Smooth muscle cell (in vitro differentiated cells): ENCODE results near the gene DPM3. TPM values are rescaled to one million over a fixed set of nuclear protein-coding genes. Genes with fewer than 3 reads are reported as not detected.

Experiments used
- DNase-seq: peaks from one replicate; lab custom pipeline; 2025; ENCODE audit not compliant: unreplicated experiment; lab: John Stamatoyannopoulos, UW
- H2AFZ ChIP-seq: fragments of 200-600 bp; sonication (generic); 2 replicates; pipeline ENCODE4 v1.6.0; 2016; ENCODE audit warnings: antibody characterized with exemption, low read depth, mild to moderate bottlenecking
- H3F3A ChIP-seq: fragments of 200-600 bp; sonication (generic); 2 replicates; pipeline ENCODE4 v1.6.0; 2017; ENCODE audit warnings: antibody characterized with exemption, low read depth
- H3K27ac ChIP-seq: fragments of 200-600 bp; sonication (generic); 2 replicates; pipeline ENCODE4 v1.5.1; 2016; ENCODE audit warnings: low read depth, mild to moderate bottlenecking
- H3K27me3 ChIP-seq: fragments of 200-600 bp; sonication (generic); 2 replicates; pipeline ENCODE4 v1.6.1; 2016; ENCODE audit warnings: low read depth, mild to moderate bottlenecking
- H3K36me3 ChIP-seq: fragments of 200-600 bp; sonication (generic); 2 replicates; pipeline ENCODE4 v1.5.1; 2016; ENCODE audit warnings: low read depth
- H3K4me1 ChIP-seq: fragments of 200-600 bp; sonication (generic); 2 replicates; pipeline ENCODE4 v1.5.1; 2016; ENCODE audit warnings: low read depth
- H3K4me2 ChIP-seq: fragments of 200-600 bp; sonication (generic); 2 replicates; pipeline ENCODE4 v1.6.0; 2016; ENCODE audit warnings: mild to moderate bottlenecking
- H3K4me3 ChIP-seq: fragments of 200-600 bp; sonication (generic); 2 replicates; pipeline ENCODE4 v1.5.1; 2016; ENCODE audit warnings: mild to moderate bottlenecking
- H3K79me2 ChIP-seq: fragments of 200-600 bp; sonication (generic); 2 replicates; pipeline ENCODE4 v1.6.0; 2016; ENCODE audit warnings: low read depth, mild to moderate bottlenecking
- H3K9ac ChIP-seq: fragments of 200-600 bp; sonication (generic); 2 replicates; pipeline ENCODE4 v1.6.0; 2016; ENCODE audit warnings: low read depth
- H3K9me3 ChIP-seq: fragments of 200-600 bp; sonication (generic); replicated peaks from 2 replicates; pipeline ENCODE4 v1.5.1; 2016; ENCODE audit warnings: low read depth
- H4K20me1 ChIP-seq: fragments of 200-600 bp; sonication (generic); 2 replicates; pipeline ENCODE4 v1.6.0; 2016; ENCODE audit warnings: low read depth
- CTCF ChIP-seq: fragments of 200-600 bp; sonication (generic); IDR thresholded peaks from 2 replicates; pipeline ENCODE4 v1.5.1; 2017; ENCODE audit warnings: borderline replicate concordance, mild to moderate bottlenecking, antibody characterized with exemption; ENCODE audit not compliant: insufficient read depth, poor library complexity, severe bottlenecking
- WGBS: methylation state at CpG from one replicate; pipeline ENCODE4 v1.1.7; 2016; ENCODE audit warnings: low lambda C conversion rate; 5-methylcytosine and 5-hydroxymethylcytosine counted together
- polyA plus RNA-seq: library from polyadenylated mRNA; unstranded; fragments of >200 nt; fragmentation: Nextera tagmentation; extraction: Ambion mirVana; gene quantifications from 2 replicates; pipeline ENCODE4 v1.2.1, GENCODE V29; 2016
- total RNA-seq: library from RNA; depleted of rRNA; stranded (reverse); fragments of >200 nt; gene quantifications from 2 replicates; pipeline ENCODE4 v1.2.3, GENCODE V29; 2014

Gene DPM3
- total and polyA plus RNA-seq, 2 experiments from 2014 or later = 69.1 to 75.8 TPM

GRCh38 chr1:155108296-155108695, 32.0 kb downstream of the DPM3 start:
- Histone ChIP-seq H3K4me2 (no peak overlapping the region), H3K79me2 (no peaks in the 10 kb centered on the region), H3F3A (no peaks in the 10 kb centered on the region), H3K9ac (no peak overlapping the region), H3K9me3 (no peaks in the 10 kb centered on the region), H4K20me1 (no peaks in the 10 kb centered on the region), H2AFZ (no peak overlapping the region), H3K27ac (no peak overlapping the region), H3K4me3 (no peak overlapping the region), H3K27me3 (no peaks in the 10 kb centered on the region), H3K36me3 (no peaks in the 10 kb centered on the region), H3K4me1 (no peaks in the 10 kb centered on the region)
- WGBS = 81% methylated on average over 5 of the region's 5 CpGs
- DNase-seq = no peak
- TF ChIP-seq CTCF = no peak

- TF ChIP-seq CTCF = no peak
- Histone ChIP-seq H4K20me1 (no peaks in the 10 kb centered on the region), H3K9ac (no peak overlapping the region), H3K79me2 (no peaks in the 10 kb centered on the region), H3F3A (no peaks in the 10 kb centered on the region), H3K36me3 (no peaks in the 10 kb centered on the region), H2AFZ (no peak overlapping the region), H3K27ac (no peak overlapping the region), H3K27me3 (no peaks in the 10 kb centered on the region), H3K9me3 (no peaks in the 10 kb centered on the region), H3K4me3 (no peak overlapping the region), H3K4me2 (no peak overlapping the region), H3K4me1 (no peaks in the 10 kb centered on the region)
- 81% methylated on average over 12 of the region's 12 CpGs for WGBS
- DNase-seq = no peak
These were observed 32.7 kb downstream of the DPM3 start for GRCh38 chr1:155107309-155108264.

- no peaks in the 10 kb centered on the region for H3K36me3 ChIP-seq
- H3F3A ChIP-seq = no peaks in the 10 kb centered on the region
- H3K9me3 ChIP-seq = no peaks in the 10 kb centered on the region
- no peaks in the 10 kb centered on the region for H4K20me1 ChIP-seq
- DNase-seq = no peak
- H3K4me3 ChIP-seq = no peak overlapping the region
- no peak overlapping the region for H3K9ac ChIP-seq
- H3K4me1 ChIP-seq = no peaks in the 10 kb centered on the region
- H3K27me3 ChIP-seq = no peaks in the 10 kb centered on the region
- 81% methylated on average over 6 of the region's 6 CpGs for WGBS
- H3K4me2 ChIP-seq = no peak overlapping the region
- no peak for TF ChIP-seq CTCF
- H2AFZ ChIP-seq = no peak overlapping the region
- H3K79me2 ChIP-seq = no peaks in the 10 kb centered on the region
- no peak overlapping the region for H3K27ac ChIP-seq
These were observed 33.5 kb downstream of the DPM3 start for GRCh38 chr1:155106862-155107261.
